IPS-15b (cell line): Measurements from ENCODE around the gene ADRM1.

ENCODE experiments used
- H3K27me3 ChIP-seq: one replicate; pipeline ENCODE4 v1.6.1; 2013; ENCODE audit warnings: low read length; ENCODE audit not compliant: control insufficient read depth, insufficient read depth
- H3K36me3 ChIP-seq: one replicate; pipeline ENCODE4 v1.6.1; 2013; ENCODE audit warnings: low read length; ENCODE audit not compliant: control insufficient read depth, insufficient read depth
- H3K4me1 ChIP-seq: one replicate; pipeline ENCODE4 v1.6.1; 2013; ENCODE audit warnings: mild to moderate bottlenecking, low read length; ENCODE audit not compliant: control insufficient read depth, insufficient read depth
- H3K4me3 ChIP-seq: one replicate; pipeline ENCODE4 v1.5.1; 2013; ENCODE audit warnings: low read depth, low read length
- H3K9ac ChIP-seq: one replicate; pipeline ENCODE4 v1.6.1; 2013; ENCODE audit warnings: low read depth, mild to moderate bottlenecking, low read length
- H3K9me3 ChIP-seq: one replicate; pipeline ENCODE4 v1.6.1; 2013; ENCODE audit warnings: mild to moderate bottlenecking, low read length; ENCODE audit not compliant: control insufficient read depth, insufficient read depth

The ADRM1 gene

DNA sequence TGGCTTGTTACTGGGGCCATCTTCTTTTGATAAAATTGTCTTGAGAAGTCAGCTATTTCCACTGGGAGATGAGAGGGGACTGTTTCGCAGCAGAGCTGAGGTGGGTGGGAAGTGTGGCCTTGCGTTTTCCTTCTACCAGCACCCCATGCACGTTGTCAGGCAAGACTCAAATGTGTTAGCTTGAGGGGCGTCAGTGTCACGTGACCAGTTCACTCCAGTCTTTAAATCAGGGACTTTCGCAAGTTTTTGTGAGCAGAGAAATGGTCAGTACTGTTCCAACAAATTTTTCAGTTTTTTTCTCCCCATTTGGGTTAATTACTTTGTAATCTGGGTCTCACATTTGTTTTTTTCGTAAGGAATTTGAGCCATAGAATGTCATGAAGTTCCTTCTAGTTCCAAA, 20.7 kb upstream of the ADRM1 start:
- Histone ChIP-seq H3K9ac (no peak overlapping the region), H3K36me3 (peaks cover 39% of the 10 kb centered on the region), H3K4me3 (no peak overlapping the region), H3K27me3 (no peaks in the 10 kb centered on the region), H3K9me3 (no peaks in the 10 kb centered on the region), H3K4me1 (no peaks in the 10 kb centered on the region)

DNA sequence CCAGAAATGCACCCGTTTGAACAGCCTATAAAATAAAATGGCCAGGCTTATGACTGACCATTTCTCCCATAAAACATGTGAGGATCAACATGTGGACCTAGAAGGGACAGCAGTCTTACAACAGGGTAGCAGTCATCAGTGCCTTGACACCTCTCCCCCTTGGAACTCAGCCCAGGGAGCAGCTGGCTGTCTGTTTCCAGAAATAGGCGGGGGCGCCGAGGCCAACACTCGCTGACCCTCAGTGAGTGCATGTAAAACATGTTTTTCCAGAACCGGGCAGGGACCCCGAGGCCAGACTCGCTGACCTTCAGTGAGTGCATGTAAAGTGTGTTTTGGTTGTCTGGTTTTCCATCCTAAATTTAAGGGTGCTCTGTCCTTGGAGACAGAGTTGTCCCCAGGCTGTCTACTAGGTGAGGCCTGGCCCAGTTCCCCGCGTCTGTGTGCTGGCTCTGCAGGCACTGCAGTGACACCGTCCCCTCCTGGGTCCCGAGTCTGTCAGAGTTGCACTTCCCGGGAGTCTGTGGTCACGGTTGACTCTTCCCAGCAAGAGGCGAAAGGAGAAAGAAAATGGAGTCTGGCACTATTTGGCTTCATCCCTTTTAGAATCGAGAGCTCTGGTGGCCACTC, 19.8 kb upstream of the ADRM1 start:
- peaks cover 39% of the 10 kb centered on the region for H3K36me3 ChIP-seq
- H3K27me3 ChIP-seq: no peaks in the 10 kb centered on the region
- H3K9ac ChIP-seq: no peak overlapping the region
- no peak overlapping the region for H3K4me3 ChIP-seq
- no peaks in the 10 kb centered on the region for H3K4me1 ChIP-seq
- H3K9me3 ChIP-seq: no peaks in the 10 kb centered on the region

DNA sequence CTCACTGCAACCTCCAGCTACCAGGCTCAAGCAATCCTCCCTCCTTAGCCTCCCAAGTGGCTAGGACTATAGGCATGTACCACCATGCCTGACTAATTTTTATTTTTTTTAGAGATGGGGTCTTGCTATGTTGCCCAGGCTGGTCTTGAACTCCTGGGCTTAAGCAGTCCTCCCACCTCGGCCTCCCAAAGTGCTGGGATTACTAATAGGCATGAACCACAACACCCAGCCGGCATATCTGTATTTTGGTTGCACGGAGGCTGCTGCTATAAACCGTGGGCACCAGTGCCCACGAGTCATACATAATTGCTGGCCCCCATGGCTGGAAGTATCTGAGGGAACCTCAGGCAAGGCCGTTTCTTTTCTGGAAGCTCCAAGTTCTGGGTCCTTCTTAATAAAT, 18.3 kb upstream of the ADRM1 start:
- Histone ChIP-seq H3K36me3 (peaks cover 40% of the 10 kb centered on the region), H3K9me3 (no peaks in the 10 kb centered on the region), H3K4me1 (no peaks in the 10 kb centered on the region), H3K9ac (no peak overlapping the region), H3K4me3 (no peak overlapping the region), H3K27me3 (no peaks in the 10 kb centered on the region)

DNA sequence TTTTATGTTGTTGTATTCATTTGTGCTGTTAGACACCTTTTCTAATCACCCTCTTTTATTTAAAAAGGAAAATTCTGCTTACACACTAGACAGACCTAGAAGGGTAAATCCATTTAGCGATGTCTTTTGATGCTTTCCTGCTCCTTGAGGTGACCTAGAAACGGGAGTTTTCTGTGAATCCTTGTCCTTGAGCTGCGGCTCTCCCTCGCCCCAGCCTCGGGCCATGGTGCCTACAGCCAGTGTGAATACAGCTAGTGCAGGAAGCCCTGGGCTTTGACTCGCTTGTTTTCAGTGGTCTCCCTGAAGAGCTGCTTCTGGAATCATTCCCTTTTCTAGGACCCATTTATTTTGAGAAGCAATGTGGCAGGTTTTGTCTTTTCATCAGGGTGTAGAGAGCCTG, 17.6 kb upstream of the ADRM1 start:
- peaks cover 35% of the 10 kb centered on the region for H3K36me3 ChIP-seq

DNA sequence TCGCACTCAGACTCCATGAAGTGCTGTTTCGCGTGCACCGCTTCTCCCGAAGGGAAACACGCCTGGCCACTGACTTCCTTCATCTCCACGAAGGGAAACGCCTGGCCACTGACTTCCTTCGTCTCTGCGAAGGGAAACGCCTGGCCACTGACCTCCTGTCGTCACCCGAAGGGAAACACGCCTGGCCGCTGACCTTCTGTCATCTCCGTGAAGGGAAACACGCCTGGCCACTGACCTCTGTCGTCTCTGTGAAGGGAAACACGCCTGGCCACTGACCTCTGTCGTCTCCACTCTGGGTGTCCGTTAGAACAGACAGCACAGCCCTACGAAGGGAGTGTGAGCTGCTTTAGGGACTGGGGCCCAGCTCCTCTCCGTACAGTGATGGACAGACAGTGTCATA, 17.1 kb upstream of the ADRM1 start:
- no peak overlapping the region for H3K9ac ChIP-seq
- H3K36me3 ChIP-seq: peaks cover 32% of the 10 kb centered on the region
- no peaks in the 10 kb centered on the region for H3K27me3 ChIP-seq
- H3K4me1 ChIP-seq: no peaks in the 10 kb centered on the region
- no peak overlapping the region for H3K4me3 ChIP-seq
- H3K9me3 ChIP-seq: no peaks in the 10 kb centered on the region

More for the DNA sequence above, 17.6 kb upstream of the ADRM1 start:
- H3K9me3 ChIP-seq: no peaks in the 10 kb centered on the region
- no peaks in the 10 kb centered on the region for H3K4me1 ChIP-seq
- H3K27me3 ChIP-seq: no peaks in the 10 kb centered on the region
- H3K4me3 ChIP-seq: no peak overlapping the region
- H3K9ac ChIP-seq: no peak overlapping the region

DNA sequence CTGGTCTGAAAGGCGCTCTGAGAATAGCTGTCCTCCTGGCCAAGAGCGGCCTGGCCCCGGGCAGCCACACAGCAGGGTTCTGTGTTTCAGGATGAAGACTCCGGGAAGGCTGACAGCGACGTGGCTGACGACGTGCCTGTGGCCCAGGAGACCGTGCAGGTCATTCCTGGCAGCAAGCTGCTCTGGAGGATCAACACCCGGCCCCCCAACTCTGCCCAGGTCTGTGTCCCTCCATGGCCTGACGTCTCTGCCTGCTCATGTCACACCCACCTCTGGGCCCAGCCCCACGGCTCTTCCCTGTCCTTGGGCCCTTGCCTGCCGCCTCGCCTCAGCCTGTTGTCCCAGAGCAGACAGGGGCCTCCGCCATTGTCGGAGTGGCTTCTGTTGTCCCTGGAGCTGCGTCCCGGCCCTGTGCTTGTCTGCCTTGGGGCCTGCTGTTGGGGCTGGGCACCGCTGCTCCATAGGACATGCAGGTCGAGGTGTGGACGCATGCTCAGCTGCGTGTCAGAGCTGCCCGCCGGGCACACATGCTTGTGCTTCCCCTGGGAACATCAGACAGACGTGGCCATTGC, 16.2 kb upstream of the ADRM1 start:
- no peak overlapping the region for H3K4me3 ChIP-seq
- no peaks in the 10 kb centered on the region for H3K4me1 ChIP-seq
- H3K27me3 ChIP-seq: no peaks in the 10 kb centered on the region
- H3K9me3 ChIP-seq: no peaks in the 10 kb centered on the region
- peaks cover 30% of the 10 kb centered on the region for H3K36me3 ChIP-seq
- no peak overlapping the region for H3K9ac ChIP-seq

DNA sequence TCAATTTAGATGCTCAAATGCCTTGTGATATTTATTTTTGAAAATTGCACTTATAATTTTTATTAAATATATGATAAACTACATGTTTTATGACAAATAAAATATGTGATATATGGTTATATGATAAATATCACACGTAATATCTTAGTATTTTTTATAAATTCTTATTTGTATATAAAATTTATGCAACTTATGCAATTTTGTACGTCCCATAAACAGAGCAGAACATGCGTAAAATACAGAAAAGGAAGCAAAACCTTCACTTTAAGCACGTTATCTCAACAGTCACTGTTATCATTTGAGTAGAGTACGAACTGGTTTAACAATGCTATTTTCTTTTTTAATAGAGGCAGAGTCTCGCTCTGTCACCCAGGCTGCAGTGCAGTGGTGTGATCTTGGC, 15.7 kb upstream of the ADRM1 start:
- H3K9ac ChIP-seq: no peak overlapping the region
- H3K9me3 ChIP-seq: no peaks in the 10 kb centered on the region
- no peak overlapping the region for H3K4me3 ChIP-seq
- H3K27me3 ChIP-seq: no peaks in the 10 kb centered on the region
- no peaks in the 10 kb centered on the region for H3K4me1 ChIP-seq
- peaks cover 29% of the 10 kb centered on the region for H3K36me3 ChIP-seq

DNA sequence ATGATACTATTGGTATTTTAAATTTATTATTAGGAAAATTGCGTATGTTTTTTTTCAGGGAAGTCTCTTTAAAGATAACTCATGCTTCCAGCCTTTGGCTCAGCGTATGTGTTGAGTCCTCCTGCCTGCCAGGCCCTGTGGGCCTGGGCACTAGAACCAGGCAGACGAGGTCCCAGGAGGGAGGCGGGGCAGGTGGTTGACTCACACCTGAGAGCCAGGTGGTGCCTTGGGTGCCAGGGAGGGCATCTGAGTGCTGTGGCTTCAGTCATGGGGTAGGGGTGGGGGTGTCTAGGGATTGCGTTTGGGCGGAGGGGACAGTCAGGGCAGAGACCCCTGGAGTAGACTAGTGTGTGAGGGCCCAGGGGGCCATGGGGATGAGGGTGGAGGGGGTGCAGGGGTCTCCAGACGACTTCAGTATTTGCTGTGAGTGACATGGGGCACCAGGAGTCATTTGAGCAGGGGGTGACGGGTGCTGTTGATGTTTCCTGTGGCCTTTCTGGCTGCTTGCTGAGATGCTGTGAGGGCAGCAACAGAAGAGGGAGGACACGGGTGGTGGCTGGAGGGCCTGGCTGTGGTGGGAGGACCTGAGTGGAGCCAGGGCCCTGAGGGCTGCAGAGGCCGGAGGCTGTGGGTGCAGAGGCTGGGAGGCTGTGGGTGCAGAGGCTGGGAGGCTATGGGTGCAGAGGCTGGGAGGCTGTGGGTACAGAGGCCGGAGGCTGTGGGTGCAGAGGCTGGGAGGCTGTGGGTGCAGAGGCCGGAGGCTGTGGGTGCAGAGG, 14.8 kb upstream of the ADRM1 start:
- no peaks in the 10 kb centered on the region for H3K27me3 ChIP-seq
- no peak overlapping the region for H3K9ac ChIP-seq
- no peaks in the 10 kb centered on the region for H3K9me3 ChIP-seq
- H3K4me1 ChIP-seq: no peaks in the 10 kb centered on the region
- no peak overlapping the region for H3K4me3 ChIP-seq
- peaks cover 28% of the 10 kb centered on the region for H3K36me3 ChIP-seq

DNA sequence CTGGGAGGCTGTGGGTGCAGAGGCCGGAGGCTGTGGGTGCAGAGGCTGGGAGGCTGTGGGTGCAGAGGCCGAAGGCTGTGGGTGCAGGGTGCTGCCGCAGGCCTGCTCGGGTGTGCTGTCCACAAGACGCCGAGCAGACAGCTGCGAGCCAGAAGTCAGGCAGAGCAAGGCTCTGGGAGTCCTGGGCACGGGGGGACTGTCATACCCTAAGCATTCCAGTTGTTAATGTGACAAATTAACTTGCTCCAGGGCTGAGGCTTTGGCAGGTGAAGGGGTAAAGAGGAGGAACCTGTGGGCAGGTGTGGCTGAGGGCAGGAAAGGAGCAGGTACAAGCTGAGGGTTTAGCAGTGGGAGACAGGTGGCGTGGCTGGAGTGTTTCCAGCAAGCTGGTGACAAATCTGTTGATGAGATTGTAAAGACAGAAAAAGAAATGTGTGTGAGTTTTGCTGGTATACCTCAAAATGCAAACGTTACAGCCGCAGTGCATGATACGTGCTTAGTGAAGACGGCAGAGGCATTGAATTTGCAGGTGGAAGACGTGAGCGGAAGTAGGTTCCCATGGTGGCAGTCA, 14.2 kb upstream of the ADRM1 start:
- no peaks in the 10 kb centered on the region for H3K27me3 ChIP-seq
- no peak overlapping the region for H3K4me3 ChIP-seq
- H3K9me3 ChIP-seq: no peaks in the 10 kb centered on the region
- H3K36me3 ChIP-seq: peaks cover 31% of the 10 kb centered on the region
- no peak overlapping the region for H3K9ac ChIP-seq
- H3K4me1 ChIP-seq: no peaks in the 10 kb centered on the region

DNA sequence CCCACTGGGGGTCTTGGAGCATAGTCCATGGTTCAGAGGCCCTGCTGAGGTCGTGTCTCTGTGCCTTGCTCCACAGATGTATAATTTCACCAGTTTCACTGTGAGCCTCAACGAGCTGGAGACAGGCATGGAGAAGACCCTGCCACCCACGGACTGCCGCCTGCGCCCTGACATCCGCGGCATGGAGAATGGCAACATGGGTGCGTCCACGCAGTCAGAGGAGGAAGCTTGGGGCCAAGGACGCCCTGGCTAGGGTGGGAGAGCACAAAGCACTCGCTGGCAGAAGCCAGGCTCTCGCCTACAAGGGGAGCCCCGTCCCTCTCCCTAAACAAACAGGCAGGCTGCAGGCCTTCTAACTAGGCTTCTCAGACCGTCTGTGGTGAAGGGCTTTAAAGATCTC, 13.7 kb upstream of the ADRM1 start:
- H3K4me3 ChIP-seq: no peak overlapping the region
- H3K9ac ChIP-seq: no peak overlapping the region
- H3K36me3 ChIP-seq: peaks cover 27% of the 10 kb centered on the region
- H3K9me3 ChIP-seq: no peaks in the 10 kb centered on the region
- no peaks in the 10 kb centered on the region for H3K4me1 ChIP-seq
- no peaks in the 10 kb centered on the region for H3K27me3 ChIP-seq

DNA sequence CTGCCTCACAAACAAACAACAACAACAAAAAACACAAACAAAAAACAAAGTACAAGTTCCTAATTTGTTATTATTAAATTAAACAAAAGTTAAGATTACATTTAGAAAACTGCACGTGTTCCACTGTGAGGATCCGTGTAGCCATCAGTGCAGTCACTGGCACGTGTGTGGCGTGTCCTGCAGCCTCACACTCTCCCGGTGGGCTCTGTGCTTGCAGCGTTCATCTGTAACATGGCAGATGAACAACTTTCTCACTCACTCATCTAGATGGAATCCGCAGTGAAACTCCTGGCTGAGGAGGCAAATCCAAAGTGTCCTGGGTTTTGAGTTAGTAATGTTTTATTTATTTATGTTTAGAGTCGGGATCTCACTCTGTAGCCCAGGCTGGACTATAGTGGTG, 12.9 kb upstream of the ADRM1 start:
- no peaks in the 10 kb centered on the region for H3K27me3 ChIP-seq
- peaks cover 26% of the 10 kb centered on the region for H3K36me3 ChIP-seq
- H3K4me1 ChIP-seq: no peaks in the 10 kb centered on the region
- no peak overlapping the region for H3K9ac ChIP-seq
- no peak overlapping the region for H3K4me3 ChIP-seq
- H3K9me3 ChIP-seq: no peaks in the 10 kb centered on the region
